Measurements from ENCODE around the gene GAST. TPM values are rescaled to one million over a fixed set of nuclear protein-coding genes. Genes with fewer than 3 reads are reported as not detected.
A peak's percentile ranks its signal among the peaks of the same experiment; 100 is the strongest.

Gene GAST
- total and polyA plus RNA-seq, 2 of the 13 experiments (the other 11 are each of a cell fraction or from before 2014, with no cell fraction given): 0.32 to 0.42 TPM

DNA sequence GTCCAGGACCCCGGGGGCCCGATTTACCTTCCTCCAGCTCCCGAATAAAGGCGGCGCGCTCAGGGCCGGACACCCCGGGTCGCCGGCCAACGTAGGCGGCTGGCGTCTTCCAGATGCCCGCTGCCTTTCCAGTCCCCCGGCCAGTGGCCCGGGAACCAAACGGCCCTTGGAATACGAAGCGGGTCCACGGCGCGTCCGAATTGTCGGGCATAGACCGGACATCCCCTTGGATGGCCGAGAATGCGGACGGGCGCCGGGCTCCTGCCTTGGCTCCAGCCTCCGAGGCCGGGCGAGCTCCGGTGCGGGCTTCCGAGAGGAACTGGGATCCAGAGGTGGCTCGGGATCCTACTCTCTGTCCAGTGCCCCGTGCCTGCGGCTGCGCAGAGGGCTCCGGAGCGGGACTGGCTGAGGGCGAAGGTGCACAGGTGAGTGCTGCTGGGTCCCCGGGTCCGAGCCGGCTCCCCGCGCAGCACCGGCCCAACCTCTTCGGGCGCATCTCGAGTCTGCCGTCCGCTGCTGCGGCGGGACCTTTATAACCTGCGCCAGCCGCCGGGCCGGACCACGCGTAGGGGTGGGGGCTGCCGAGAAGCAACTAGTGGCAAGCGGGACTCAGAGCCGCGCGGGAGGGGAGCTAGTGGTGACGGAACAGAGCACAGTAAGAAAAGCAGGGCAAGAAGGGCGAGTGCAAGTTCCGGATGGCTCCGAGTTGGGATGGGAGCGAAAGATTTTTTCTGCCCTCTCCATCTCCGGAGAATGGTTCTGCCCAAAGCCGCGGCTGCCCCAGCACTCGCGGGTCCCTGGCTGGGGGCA, 22.2 kb downstream of the GAST start, which contains the start of gene HAP1 (continued):
- TF ChIP-seq, protein P1, sequence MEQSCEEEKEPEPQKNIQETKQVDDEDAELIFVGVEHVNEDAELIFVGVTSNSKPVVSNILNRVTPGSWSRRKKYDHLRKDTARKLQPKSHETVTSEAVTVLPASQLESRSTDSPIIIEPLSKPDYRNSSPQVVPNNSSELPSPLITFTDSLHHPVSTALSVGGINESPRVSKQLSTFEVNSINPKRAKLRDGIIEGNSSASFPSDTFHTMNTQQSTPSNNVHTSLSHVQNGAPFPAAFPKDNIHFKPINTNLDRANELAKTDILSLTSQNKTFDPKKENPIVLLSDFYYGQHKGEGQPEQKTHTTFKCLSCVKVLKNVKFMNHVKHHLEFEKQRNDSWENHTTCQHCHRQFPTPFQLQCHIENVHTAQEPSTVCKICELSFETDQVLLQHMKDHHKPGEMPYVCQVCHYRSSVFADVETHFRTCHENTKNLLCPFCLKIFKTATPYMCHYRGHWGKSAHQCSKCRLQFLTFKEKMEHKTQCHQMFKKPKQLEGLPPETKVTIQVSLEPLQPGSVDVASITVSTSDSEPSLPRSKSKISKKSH (CRISPR knock-in tag; IDR thresholded peaks at IDR 0.05; ENCODE audit: borderline replicate concordance): no peak; the same call in 1 of the 2 replicates
- peak; percentile 51; the same call in 1 of the 2 replicates for TF ChIP-seq ZNF274 (CRISPR knock-in tag; IDR thresholded peaks at IDR 0.05)
- TF ChIP-seq, protein P2, sequence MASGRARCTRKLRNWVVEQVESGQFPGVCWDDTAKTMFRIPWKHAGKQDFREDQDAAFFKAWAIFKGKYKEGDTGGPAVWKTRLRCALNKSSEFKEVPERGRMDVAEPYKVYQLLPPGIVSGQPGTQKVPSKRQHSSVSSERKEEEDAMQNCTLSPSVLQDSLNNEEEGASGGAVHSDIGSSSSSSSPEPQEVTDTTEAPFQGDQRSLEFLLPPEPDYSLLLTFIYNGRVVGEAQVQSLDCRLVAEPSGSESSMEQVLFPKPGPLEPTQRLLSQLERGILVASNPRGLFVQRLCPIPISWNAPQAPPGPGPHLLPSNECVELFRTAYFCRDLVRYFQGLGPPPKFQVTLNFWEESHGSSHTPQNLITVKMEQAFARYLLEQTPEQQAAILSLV (CRISPR knock-in tag; IDR thresholded peaks at IDR 0.05; ENCODE audit: borderline replicate concordance): peak; percentile 71; the same call in 1 of the 2 replicates
- TF ChIP-seq SRY (CRISPR knock-in tag; IDR thresholded peaks at IDR 0.05): no peak
- TF ChIP-seq, protein P3, sequence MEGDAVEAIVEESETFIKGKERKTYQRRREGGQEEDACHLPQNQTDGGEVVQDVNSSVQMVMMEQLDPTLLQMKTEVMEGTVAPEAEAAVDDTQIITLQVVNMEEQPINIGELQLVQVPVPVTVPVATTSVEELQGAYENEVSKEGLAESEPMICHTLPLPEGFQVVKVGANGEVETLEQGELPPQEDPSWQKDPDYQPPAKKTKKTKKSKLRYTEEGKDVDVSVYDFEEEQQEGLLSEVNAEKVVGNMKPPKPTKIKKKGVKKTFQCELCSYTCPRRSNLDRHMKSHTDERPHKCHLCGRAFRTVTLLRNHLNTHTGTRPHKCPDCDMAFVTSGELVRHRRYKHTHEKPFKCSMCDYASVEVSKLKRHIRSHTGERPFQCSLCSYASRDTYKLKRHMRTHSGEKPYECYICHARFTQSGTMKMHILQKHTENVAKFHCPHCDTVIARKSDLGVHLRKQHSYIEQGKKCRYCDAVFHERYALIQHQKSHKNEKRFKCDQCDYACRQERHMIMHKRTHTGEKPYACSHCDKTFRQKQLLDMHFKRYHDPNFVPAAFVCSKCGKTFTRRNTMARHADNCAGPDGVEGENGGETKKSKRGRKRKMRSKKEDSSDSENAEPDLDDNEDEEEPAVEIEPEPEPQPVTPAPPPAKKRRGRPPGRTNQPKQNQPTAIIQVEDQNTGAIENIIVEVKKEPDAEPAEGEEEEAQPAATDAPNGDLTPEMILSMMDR (CRISPR knock-in tag; IDR thresholded peaks at IDR 0.05): no peak
- TF ChIP-seq AHR (CRISPR knock-in tag; IDR thresholded peaks at IDR 0.05): peak; percentile 85; the same call in 1 of the 2 replicates
- TF ChIP-seq, protein P4, sequence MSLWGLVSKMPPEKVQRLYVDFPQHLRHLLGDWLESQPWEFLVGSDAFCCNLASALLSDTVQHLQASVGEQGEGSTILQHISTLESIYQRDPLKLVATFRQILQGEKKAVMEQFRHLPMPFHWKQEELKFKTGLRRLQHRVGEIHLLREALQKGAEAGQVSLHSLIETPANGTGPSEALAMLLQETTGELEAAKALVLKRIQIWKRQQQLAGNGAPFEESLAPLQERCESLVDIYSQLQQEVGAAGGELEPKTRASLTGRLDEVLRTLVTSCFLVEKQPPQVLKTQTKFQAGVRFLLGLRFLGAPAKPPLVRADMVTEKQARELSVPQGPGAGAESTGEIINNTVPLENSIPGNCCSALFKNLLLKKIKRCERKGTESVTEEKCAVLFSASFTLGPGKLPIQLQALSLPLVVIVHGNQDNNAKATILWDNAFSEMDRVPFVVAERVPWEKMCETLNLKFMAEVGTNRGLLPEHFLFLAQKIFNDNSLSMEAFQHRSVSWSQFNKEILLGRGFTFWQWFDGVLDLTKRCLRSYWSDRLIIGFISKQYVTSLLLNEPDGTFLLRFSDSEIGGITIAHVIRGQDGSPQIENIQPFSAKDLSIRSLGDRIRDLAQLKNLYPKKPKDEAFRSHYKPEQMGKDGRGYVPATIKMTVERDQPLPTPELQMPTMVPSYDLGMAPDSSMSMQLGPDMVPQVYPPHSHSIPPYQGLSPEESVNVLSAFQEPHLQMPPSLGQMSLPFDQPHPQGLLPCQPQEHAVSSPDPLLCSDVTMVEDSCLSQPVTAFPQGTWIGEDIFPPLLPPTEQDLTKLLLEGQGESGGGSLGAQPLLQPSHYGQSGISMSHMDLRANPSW (CRISPR knock-in tag; IDR thresholded peaks at IDR 0.05; ENCODE audit: borderline replicate concordance): no peak
- no peak for TF ChIP-seq ZNF382 (CRISPR knock-in tag; IDR thresholded peaks at IDR 0.05; ENCODE audit: borderline replicate concordance)
- TF ChIP-seq, protein P5, sequence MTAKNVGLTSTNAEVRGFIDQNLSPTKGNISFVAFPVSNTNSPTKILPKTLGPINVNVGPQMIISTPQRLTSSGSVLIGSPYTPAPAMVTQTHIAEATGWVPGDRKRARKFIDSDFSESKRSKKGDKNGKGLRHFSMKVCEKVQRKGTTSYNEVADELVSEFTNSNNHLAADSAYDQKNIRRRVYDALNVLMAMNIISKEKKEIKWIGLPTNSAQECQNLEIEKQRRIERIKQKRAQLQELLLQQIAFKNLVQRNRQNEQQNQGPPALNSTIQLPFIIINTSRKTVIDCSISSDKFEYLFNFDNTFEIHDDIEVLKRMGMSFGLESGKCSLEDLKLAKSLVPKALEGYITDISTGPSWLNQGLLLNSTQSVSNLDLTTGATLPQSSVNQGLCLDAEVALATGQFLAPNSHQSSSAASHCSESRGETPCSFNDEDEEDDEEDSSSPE (CRISPR knock-in tag; IDR thresholded peaks at IDR 0.05): 0 out of 2 replicates have a peak, but pooled peaks have one; percentile 38
- TF ChIP-seq BRD4 (CRISPR knock-in tag; IDR thresholded peaks at IDR 0.05): no peak
- TF ChIP-seq ZNF441 (CRISPR knock-in tag; IDR thresholded peaks at IDR 0.05; ENCODE audit: borderline replicate concordance): no peak
- no peak for TF ChIP-seq U2AF2 (IDR thresholded peaks at IDR 0.05; ENCODE audit: low read depth, low read length)
- TF ChIP-seq MEIS2 (CRISPR knock-in tag; IDR thresholded peaks at IDR 0.05): peak; percentile 9; the same call in 1 of the 2 replicates
- 0 out of 2 replicates have a peak, but pooled peaks have one; percentile 24 for TF ChIP-seq NFYB (CRISPR knock-in tag; IDR thresholded peaks at IDR 0.05)
- TF ChIP-seq ZNF230 (CRISPR knock-in tag; IDR thresholded peaks at IDR 0.05): no peak
- TF ChIP-seq ASH2L (IDR thresholded peaks at IDR 0.05; ENCODE audit: insufficient read length, low read depth, low read length): no peak

All from HepG2 (cell line).